Esophagus squamous epithelium (tissue), 5 donors: ENCODE measurements around the gene COL3A1. TPM values are rescaled to one million over a fixed set of nuclear protein-coding genes. Genes with fewer than 3 reads are reported as not detected.

ENCODE experiments used
- DNase-seq: peaks from one replicate; lab custom pipeline; 2025; lab: John Stamatoyannopoulos, UW
- H3K27ac ChIP-seq, 4 donors: fragments of 200-600 bp; sonication (generic); one replicate each; pipeline ENCODE4 v1.5.1; 2016 to 2019; ENCODE audit warnings: mild to moderate bottlenecking in 1 of 4
- H3K27me3 ChIP-seq, 4 donors: fragments of 200-600 bp; sonication (generic); 1 replicate in 3 of 4; 2 replicates in 1 of 4; pipeline versions ENCODE4 v1.5.1 to v1.6.0; 2017 to 2021; ENCODE audit warnings: antibody characterized with exemption in 1 of 4
- H3K36me3 ChIP-seq, 3 donors: fragments of 200-600 bp; sonication (generic); one replicate each; pipeline ENCODE4 v1.5.1; 2016 to 2019
- H3K4me1 ChIP-seq, 3 donors: fragments of 200-600 bp; sonication (generic); one replicate each; pipeline ENCODE4 v1.5.1; 2017 to 2019
- H3K4me3 ChIP-seq, 4 donors: fragments of 200-600 bp; sonication (generic); 1 replicate in 3 of 4; 2 replicates in 1 of 4; pipeline ENCODE4 v1.5.1; 2016 to 2019; ENCODE audit warnings: mild to moderate bottlenecking in 2 of 4, moderate library complexity in 1 of 4
- H3K9me3 ChIP-seq, 3 donors: fragments of 200-600 bp; sonication (generic); one replicate each; pipeline ENCODE4 v1.5.1; 2016 to 2019
- CTCF ChIP-seq, 6 experiments: fragments of 450-650 bp in 4 of 6; fragments of 200-600 bp in 2 of 6; sonication (generic) in 2 of 6; IDR thresholded peaks; one replicate each; pipeline ENCODE4 v1.5.1; 2016 to 2019; ENCODE audit warnings: antibody characterized with exemption in 6 of 6, mild to moderate bottlenecking in 4 of 6, moderate library complexity in 4 of 6
- POLR2A ChIP-seq, 4 donors: fragments of 450-650 bp; IDR thresholded peaks; one replicate each; pipeline ENCODE4 v1.6.1; 2017; ENCODE audit warnings: antibody characterized with exemption in 4 of 4, mild to moderate bottlenecking in 4 of 4, moderate library complexity in 3 of 4
- WGBS, 2 donors: methylation state at CpG; one replicate each; pipeline ENCODE4 v1.1.5; 2018; 5-methylcytosine and 5-hydroxymethylcytosine counted together
- intact Hi-C: fragments of 100-400 bp; cut with DNase I; formaldehyde crosslinking; loops from one replicate; pipeline ENCODE4 v1.15.0; 2022
- total RNA-seq, 4 donors: library from RNA; depleted of rRNA; stranded (reverse); fragments of >200 nt; gene quantifications; one replicate each; pipeline ENCODE4 v1.1.0, GENCODE V29; 2016
- donor health status: DM: yes; HTN: yes; CAD: no.

The COL3A1 gene
- total RNA-seq, 4 donors from 2014 or later: 14.9 to 119 (median 63.8) TPM

GRCh38 chr2:189013671-189014448 is 39.7 kb downstream of the COL3A1 start:
- H3K4me1 ChIP-seq: peaks cover 0 to 8% (median 0%) of the 10 kb centered on the region in 3 donors
- H3K9me3 ChIP-seq: no peaks in the 10 kb centered on the region
- H3K27me3 ChIP-seq: no peaks in the 10 kb centered on the region
- peak overlapping the region in 3 of 4 donors; percentile 46 to 64 (median 53) for H3K27ac ChIP-seq
- TF ChIP-seq CTCF (IDR thresholded peaks at IDR 0.05) (no peak), POLR2A (IDR thresholded peaks at IDR 0.05) (no peak)
- no peak for DNase-seq
- H3K36me3 ChIP-seq: peaks cover 0 to 1% (median 0%) of the 10 kb centered on the region in 3 donors
- intact Hi-C loops: no loop called here
- no peak overlapping the region for H3K4me3 ChIP-seq
- 50 to 67% methylated on average over 2 of the region's 2 CpGs for WGBS, 2 donors

- peak overlapping the region in 3 of 4 donors; percentile 46 to 64 (median 53) for H3K27ac ChIP-seq
Measured at GRCh38 chr2:189014449-189015138, 40.4 kb downstream of the COL3A1 start.

GRCh38 chr2:189015359-189015758 is 41.2 kb downstream of the COL3A1 start:
- intact Hi-C loops: no loop called here
- TF ChIP-seq POLR2A (IDR thresholded peaks at IDR 0.05) (no peak), CTCF (IDR thresholded peaks at IDR 0.05) (no peak)
- Histone ChIP-seq H3K9me3 (no peaks in the 10 kb centered on the region), H3K27ac (peak overlapping the region in 2 of 4 donors; percentile 46 to 53), H3K4me3 (no peak overlapping the region), H3K4me1 (peaks cover 0 to 8% (median 0%) of the 10 kb centered on the region in 3 donors), H3K36me3 (no peaks in the 10 kb centered on the region), H3K27me3 (no peaks in the 10 kb centered on the region)
- WGBS, 2 donors: 23 to 26% methylated on average over 1 of the region's 1 CpG
- DNase-seq: no peak

More at GRCh38 chr2:189014449-189015138, 40.4 kb downstream of the COL3A1 start:
- no peaks in the 10 kb centered on the region for H3K9me3 ChIP-seq
- no peaks in the 10 kb centered on the region for H3K27me3 ChIP-seq
- intact Hi-C loops: no loop called here
- TF ChIP-seq CTCF (IDR thresholded peaks at IDR 0.05): no peak
- TF ChIP-seq POLR2A (IDR thresholded peaks at IDR 0.05): no peak
- DNase-seq: no peak
- no peak overlapping the region for H3K4me3 ChIP-seq
- H3K4me1 ChIP-seq: peaks cover 0 to 8% (median 0%) of the 10 kb centered on the region in 3 donors
- no peaks in the 10 kb centered on the region for H3K36me3 ChIP-seq
- 49 to 58% methylated on average over 2 of the region's 2 CpGs for WGBS, 2 donors

- no peaks in the 10 kb centered on the region for H3K9me3 ChIP-seq
- intact Hi-C loops: no loop called here
- H3K36me3 ChIP-seq: no peaks in the 10 kb centered on the region
- no peak for DNase-seq
- no peak for TF ChIP-seq POLR2A (IDR thresholded peaks at IDR 0.05)
- TF ChIP-seq CTCF (IDR thresholded peaks at IDR 0.05): no peak
- no peaks in the 10 kb centered on the region for H3K27me3 ChIP-seq
- no peak overlapping the region for H3K4me3 ChIP-seq
- H3K4me1 ChIP-seq: peaks cover 0 to 8% (median 0%) of the 10 kb centered on the region in 3 donors
- no peak overlapping the region for H3K27ac ChIP-seq
Measured at GRCh38 chr2:189016311-189016861, 42.2 kb downstream of the COL3A1 start.

- H3K27me3 ChIP-seq: no peaks in the 10 kb centered on the region
- no peaks in the 10 kb centered on the region for H3K9me3 ChIP-seq
- intact Hi-C loops: no loop called here
- H3K36me3 ChIP-seq: no peaks in the 10 kb centered on the region
- no peak overlapping the region for H3K4me3 ChIP-seq
- TF ChIP-seq POLR2A (IDR thresholded peaks at IDR 0.05): no peak
- DNase-seq: no peak
- peaks cover 0 to 12% (median 0%) of the 10 kb centered on the region in 3 donors for H3K4me1 ChIP-seq
- H3K27ac ChIP-seq: no peak overlapping the region
Measured at GRCh38 chr2:189018631-189019030, 44.5 kb downstream of the COL3A1 start.
